GM12878 (cell line): ENCODE data around the gene SRRM2. TPM values are rescaled to one million over a fixed set of nuclear protein-coding genes. Genes with fewer than 3 reads are reported as not detected.

Source experiments
- ATAC-seq: fragments of 200-7000 bp; cut with Tn5 transposase; 3 replicates; pipeline ENCODE4 v1.9.1; 2020; ENCODE audit warnings: mild to moderate bottlenecking, moderate library complexity
- BruUV-seq: library from RNA; stranded (reverse); fragments of 400-500 nt; replicated peaks from 2 replicates; lab custom pipeline; 2021; lab: Mats Ljungman, UMichigan
- CTCF ChIA-PET: fragments of 300-600 bp; sonication (Branson Sonifier 250); formaldehyde crosslinking; extraction: SDS; loops from one replicate; lab custom pipeline; 2021; ENCODE audit warnings: inconsistent platforms; lab: Yijun Ruan, JAX
- POLR2A ChIA-PET: fragments of 350-600 bp; formaldehyde crosslinking; extraction: SDS; loops from one replicate; lab custom pipeline; 2021; ENCODE audit warnings: inconsistent platforms; lab: Charles Lee
- RAD21 ChIA-PET: fragments of 300-600 bp; sonication (Branson Sonifier 250); formaldehyde crosslinking; loops from one replicate; lab custom pipeline; 2023; ENCODE audit warnings: antibody characterized with exemption; ENCODE audit not compliant: unreplicated experiment; lab: Charles Lee
- SMC1A ChIA-PET: fragments of 300-600 bp; sonication (Branson Sonifier 250); formaldehyde crosslinking; loops from one replicate; lab custom pipeline; 2023; ENCODE audit not compliant: unreplicated experiment, uncharacterized antibody; lab: Charles Lee
- DNase-seq: peaks from one replicate; pipeline ENCODE4 v3.0.0-alpha.2; 2011; ENCODE audit warnings: low read depth, low spot score
- FAIRE-seq: peaks from 3 replicates; lab custom pipeline; 2011; peaks lifted over from hg19 to GRCh38; lab: Jason Lieb, UNC
- H2AFZ ChIP-seq: 2 replicates; pipeline ENCODE4 v1.6.0; 2011; ENCODE audit warnings: low read depth, low read length, control low read depth; ENCODE audit not compliant: control insufficient read depth
- H3K27ac ChIP-seq: 2 replicates; pipeline ENCODE4 v1.5.1; 2011; ENCODE audit warnings: control low read depth; ENCODE audit not compliant: control insufficient read depth, insufficient read depth
- H3K27me3 ChIP-seq, 2 experiments: replicated peaks in 1 of 2; 2 replicates each; pipeline versions ENCODE4 v1.6.0 to v1.6.1; 2011; ENCODE audit warnings: low read length in 1 of 2; ENCODE audit not compliant: control insufficient read depth in 2 of 2, insufficient read depth in 2 of 2
- H3K36me3 ChIP-seq, 2 experiments: 2 replicates each; pipeline ENCODE4 v1.5.1; 2011; ENCODE audit warnings: low read length in 1 of 2; ENCODE audit not compliant: control insufficient read depth in 2 of 2, insufficient read depth in 2 of 2
- H3K4me1 ChIP-seq: 2 replicates; pipeline ENCODE4 v1.6.1; 2011; ENCODE audit warnings: mild to moderate bottlenecking, low read length, moderate library complexity, mixed read lengths; ENCODE audit not compliant: control insufficient read depth, insufficient read depth
- H3K4me2 ChIP-seq: 2 replicates; pipeline ENCODE4 v1.6.0; 2011; ENCODE audit warnings: control low read depth; ENCODE audit not compliant: control insufficient read depth, insufficient read depth
- H3K4me3 ChIP-seq: fragments of 200-600 bp; sonication (generic); 2 replicates; pipeline ENCODE4 v1.5.1; 2016
- H3K79me2 ChIP-seq: 2 replicates; pipeline ENCODE4 v1.6.0; 2011; ENCODE audit warnings: low read length; ENCODE audit not compliant: control insufficient read depth, insufficient read depth
- H3K9ac ChIP-seq: 2 replicates; pipeline ENCODE4 v1.8.0; 2011; ENCODE audit warnings: low read length, control low read depth, mixed read lengths; ENCODE audit not compliant: control insufficient read depth, insufficient read depth
- H3K9me3 ChIP-seq: replicated peaks from 3 replicates; pipeline ENCODE4 v1.5.1; 2011; ENCODE audit warnings: mild to moderate bottlenecking, low read length; ENCODE audit not compliant: control insufficient read depth, insufficient read depth
- H4K20me1 ChIP-seq: 2 replicates; pipeline ENCODE4 v1.6.0; 2011; ENCODE audit not compliant: control insufficient read depth, insufficient read depth
- ATF3 ChIP-seq: IDR thresholded peaks from 2 replicates; pipeline ENCODE4 v1.6.1; 2011; ENCODE audit warnings: low read depth, mild to moderate bottlenecking, low read length, moderate library complexity, borderline replicate concordance; ENCODE audit errors: extremely low read depth
- BHLHE40 ChIP-seq, 2 experiments: fragments of 450-650 bp in 1 of 2; IDR thresholded peaks; 2 replicates each; pipeline ENCODE4 v1.6.1; 2011 to 2017; ENCODE audit warnings: low read depth in 2 of 2, borderline replicate concordance in 1 of 2, improper control_type of control experiment in 1 of 2, low read length in 1 of 2, mild to moderate bottlenecking in 1 of 2
- CEBPB ChIP-seq, 2 experiments: fragments of 150-350 bp in 1 of 2; IDR thresholded peaks; 2 replicates each; pipeline ENCODE4 v1.6.1; 2012 to 2014; ENCODE audit warnings: low read depth in 2 of 2, low read length in 2 of 2, borderline replicate concordance in 1 of 2, inconsistent platforms in 1 of 2
- E2F4 ChIP-seq: IDR thresholded peaks from 2 replicates; pipeline ENCODE4 v1.6.1; 2012; ENCODE audit warnings: low read depth, low read length, improper control_type of control experiment
- HSF1 ChIP-seq: fragments of 150-350 bp; IDR thresholded peaks from 2 replicates; pipeline ENCODE4 v1.6.1; 2014; ENCODE audit warnings: mild to moderate bottlenecking, low read depth, low read length
- IKZF2 ChIP-seq, 2 experiments: fragments of 450-650 bp; IDR thresholded peaks; 2 replicates each; pipeline ENCODE4 v1.6.1; 2017; ENCODE audit warnings: mild to moderate bottlenecking in 2 of 2, moderate library complexity in 2 of 2
- RCOR1 ChIP-seq: conservative IDR thresholded peaks from 2 replicates; pipeline ENCODE4 v1.6.1; 2012; ENCODE audit warnings: low read depth, low read length, improper control_type of control experiment
- SPI1 ChIP-seq: IDR thresholded peaks from 2 replicates; pipeline ENCODE4 v1.6.1; 2011; ENCODE audit warnings: low read depth, mild to moderate bottlenecking, low read length, moderate library complexity, borderline replicate concordance; ENCODE audit not compliant: insufficient read depth
- ZNF384 ChIP-seq: IDR thresholded peaks from 2 replicates; pipeline ENCODE4 v1.6.1; 2012; ENCODE audit warnings: low read depth, mild to moderate bottlenecking, low read length, improper control_type of control experiment, borderline replicate concordance
- WGBS: methylation state at CpG from one replicate; pipeline ENCODE4 v1.1.6; 2016; ENCODE audit warnings: low lambda C conversion rate; ENCODE audit not compliant: insufficient replicate concordance, insufficient coverage; ENCODE audit errors: missing lambda C conversion rate; 5-methylcytosine and 5-hydroxymethylcytosine counted together
- in situ Hi-C: fragments of 300-500 bp; cut with MboI; formaldehyde crosslinking; loops from 9 replicates; pipeline ENCODE4 v1.14.3; 2018; ENCODE audit warnings: mixed read lengths
- intact Hi-C: fragments of 100-400 bp; cut with micrococcal nuclease; formaldehyde crosslinking; loops from one replicate; pipeline ENCODE4 v1.14.2; 2022; ENCODE audit not compliant: unreplicated experiment
- polyA plus RNA-seq, 11 experiments: library from polyadenylated mRNA; depleted of rRNA in 4 of 11; unstranded in 6 of 11; stranded (reverse) in 5 of 11; fragments of >200 nt; fragmentation: Nextera tagmentation in 4 of 11; fragmentation: Illumina TruSeq in 1 of 11; extraction: Ambion mirVana in 4 of 11; extraction: Trizol in 1 of 11; gene quantifications; 1 replicate in 1 of 11; 2 replicates in 10 of 11; pipeline versions ENCODE4 v1.2.1 to v1.2.3, GENCODE V29; 2011 to 2016; ENCODE audit warnings: inconsistent platforms in 2 of 11, missing spikeins in 2 of 11, low read depth in 1 of 11
- total RNA-seq, 4 experiments: library from RNA; depleted of rRNA in 3 of 4; stranded (reverse); fragments of >200 nt in 3 of 4; fragmentation: Illumina TruSeq in 1 of 4; extraction: Trizol in 1 of 4; gene quantifications; 2 replicates each; pipeline versions ENCODE4 v1.2.1 to v1.2.3, GENCODE V29; 2013 to 2021
- TF ChIP-seq, protein P1 (sequence below): fragments of 450-650 bp; IDR thresholded peaks from 2 replicates; pipeline ENCODE4 v1.6.1; 2016; ENCODE audit warnings: mild to moderate bottlenecking
- TF ChIP-seq, protein P2 (sequence below): fragments of 450-650 bp; IDR thresholded peaks from 2 replicates; pipeline ENCODE4 v1.6.1; 2017; ENCODE audit warnings: mild to moderate bottlenecking, moderate library complexity

The SRRM2 gene
- total and polyA plus RNA-seq, 10 of the 15 experiments (the other 5 are each of a cell fraction or from before 2014, with no cell fraction given) = 30.1 to 502 (median 196) TPM

- TF ChIP-seq, protein P1, sequence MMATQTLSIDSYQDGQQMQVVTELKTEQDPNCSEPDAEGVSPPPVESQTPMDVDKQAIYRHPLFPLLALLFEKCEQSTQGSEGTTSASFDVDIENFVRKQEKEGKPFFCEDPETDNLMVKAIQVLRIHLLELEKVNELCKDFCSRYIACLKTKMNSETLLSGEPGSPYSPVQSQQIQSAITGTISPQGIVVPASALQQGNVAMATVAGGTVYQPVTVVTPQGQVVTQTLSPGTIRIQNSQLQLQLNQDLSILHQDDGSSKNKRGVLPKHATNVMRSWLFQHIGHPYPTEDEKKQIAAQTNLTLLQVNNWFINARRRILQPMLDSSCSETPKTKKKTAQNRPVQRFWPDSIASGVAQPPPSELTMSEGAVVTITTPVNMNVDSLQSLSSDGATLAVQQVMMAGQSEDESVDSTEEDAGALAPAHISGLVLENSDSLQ = no peak
- TF ChIP-seq RCOR1 (no peak), ATF3 (no peak)
Observed at GRCh38 chr16:2749476-2749875, 3.0 kb upstream of the SRRM2 start (continued).

DNA sequence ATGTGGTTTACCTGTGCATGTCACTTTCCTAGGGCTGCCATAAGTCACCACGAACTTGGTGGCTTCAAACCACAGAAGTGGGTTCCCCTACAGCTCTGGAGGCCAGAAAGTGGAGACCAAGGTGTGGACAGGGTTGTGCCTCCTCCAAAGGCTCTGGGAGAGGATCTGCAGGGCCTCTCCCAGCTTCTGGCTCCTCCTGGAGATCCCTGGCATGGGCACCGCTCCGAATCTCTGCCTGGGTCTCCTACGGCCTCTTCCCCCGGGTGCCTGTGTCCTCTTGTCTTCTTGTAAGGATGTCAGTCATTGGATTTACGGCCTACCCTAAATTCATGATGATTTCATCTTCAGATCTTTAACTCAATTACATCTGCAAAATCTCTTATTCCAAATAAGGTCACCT is 2.5 kb upstream of the SRRM2 start:
- RAD21 ChIA-PET = no interaction called here
- no peak overlapping the region for H3K9ac ChIP-seq
- no peak overlapping the region for H2AFZ ChIP-seq
- no peak overlapping the region for H3K4me2 ChIP-seq
- peaks cover 38% of the 10 kb centered on the region for H3K79me2 ChIP-seq
- 83% methylated on average over 6 of the region's 6 CpGs for WGBS
- intact Hi-C loops = no loop called here
- in situ Hi-C loops = no loop called here
- H3K9me3 ChIP-seq = no peaks in the 10 kb centered on the region; the same call in 2 of the 3 replicates
- no TSS peak for BruUV-seq
- POLR2A ChIA-PET = no interaction called here
- no peaks in the 10 kb centered on the region for H3K36me3 ChIP-seq
- DNase-seq (no peak), FAIRE-seq (no peak), ATAC-seq (no peak)
- H3K4me1 ChIP-seq = peaks cover 11% of the 10 kb centered on the region; the same call in 1 of the 2 replicates
- CTCF ChIA-PET = no interaction called here
- H3K27ac ChIP-seq = no peak overlapping the region
- no peak overlapping the region for H3K4me3 ChIP-seq
- H4K20me1 ChIP-seq = peaks cover 12% of the 10 kb centered on the region
- no peaks in the 10 kb centered on the region for H3K27me3 ChIP-seq
- SMC1A ChIA-PET = interaction anchor here (0.6 kb wide), 1 partner anchor 936 kb away, joined by 3 read pairs; no protein-coding TSS in a partner anchor
- TF ChIP-seq, protein P2, sequence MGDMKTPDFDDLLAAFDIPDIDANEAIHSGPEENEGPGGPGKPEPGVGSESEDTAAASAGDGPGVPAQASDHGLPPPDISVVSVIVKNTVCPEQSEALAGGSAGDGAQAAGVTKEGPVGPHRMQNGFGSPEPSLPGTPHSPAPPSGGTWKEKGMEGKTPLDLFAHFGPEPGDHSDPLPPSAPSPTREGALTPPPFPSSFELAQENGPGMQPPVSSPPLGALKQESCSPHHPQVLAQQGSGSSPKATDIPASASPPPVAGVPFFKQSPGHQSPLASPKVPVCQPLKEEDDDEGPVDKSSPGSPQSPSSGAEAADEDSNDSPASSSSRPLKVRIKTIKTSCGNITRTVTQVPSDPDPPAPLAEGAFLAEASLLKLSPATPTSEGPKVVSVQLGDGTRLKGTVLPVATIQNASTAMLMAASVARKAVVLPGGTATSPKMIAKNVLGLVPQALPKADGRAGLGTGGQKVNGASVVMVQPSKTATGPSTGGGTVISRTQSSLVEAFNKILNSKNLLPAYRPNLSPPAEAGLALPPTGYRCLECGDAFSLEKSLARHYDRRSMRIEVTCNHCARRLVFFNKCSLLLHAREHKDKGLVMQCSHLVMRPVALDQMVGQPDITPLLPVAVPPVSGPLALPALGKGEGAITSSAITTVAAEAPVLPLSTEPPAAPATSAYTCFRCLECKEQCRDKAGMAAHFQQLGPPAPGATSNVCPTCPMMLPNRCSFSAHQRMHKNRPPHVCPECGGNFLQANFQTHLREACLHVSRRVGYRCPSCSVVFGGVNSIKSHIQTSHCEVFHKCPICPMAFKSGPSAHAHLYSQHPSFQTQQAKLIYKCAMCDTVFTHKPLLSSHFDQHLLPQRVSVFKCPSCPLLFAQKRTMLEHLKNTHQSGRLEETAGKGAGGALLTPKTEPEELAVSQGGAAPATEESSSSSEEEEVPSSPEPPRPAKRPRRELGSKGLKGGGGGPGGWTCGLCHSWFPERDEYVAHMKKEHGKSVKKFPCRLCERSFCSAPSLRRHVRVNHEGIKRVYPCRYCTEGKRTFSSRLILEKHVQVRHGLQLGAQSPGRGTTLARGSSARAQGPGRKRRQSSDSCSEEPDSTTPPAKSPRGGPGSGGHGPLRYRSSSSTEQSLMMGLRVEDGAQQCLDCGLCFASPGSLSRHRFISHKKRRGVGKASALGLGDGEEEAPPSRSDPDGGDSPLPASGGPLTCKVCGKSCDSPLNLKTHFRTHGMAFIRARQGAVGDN = no peak
- TF ChIP-seq BHLHE40 (IDR thresholded peaks at IDR 0.05; ENCODE audit: borderline replicate concordance in 1 of 2, low read depth in 2 of 2, low read length in 1 of 2) (no peak), SPI1 (no peak), IKZF2 (IDR thresholded peaks at IDR 0.05) (no peak), HSF1 (no peak), E2F4 (no peak), CEBPB (IDR thresholded peaks at IDR 0.05; ENCODE audit: borderline replicate concordance in 1 of 2, low read depth in 2 of 2, low read length in 2 of 2) (no peak), ZNF384 (no peak)
